NCI-H2029 treated with DMSO at 0.1 percent for 48 hours (cell line): ENCODE results near the gene WDFY4.

ENCODE experiments used
- DNase-seq: peaks from one replicate; lab custom pipeline; 2025; lab: John Stamatoyannopoulos, UW

Gene WDFY4

GRCh38 chr10:48881937-48882336, 197.3 kb downstream of the WDFY4 start:
- DNase-seq, result no peak

- DNase-seq, result no peak
Observed at GRCh38 chr10:48882881-48883280, 198.2 kb downstream of the WDFY4 start.

GRCh38 chr10:48883701-48884100, 199.0 kb downstream of the WDFY4 start:
- DNase-seq, result no peak

GRCh38 chr10:48884179-48885045, 199.7 kb downstream of the WDFY4 start:
- no peak for DNase-seq

- no peak for DNase-seq
Observed at GRCh38 chr10:48885376-48885775, 200.7 kb downstream of the WDFY4 start.

- DNase-seq, result no peak
Observed at GRCh38 chr10:48887982-48888381, 203.3 kb downstream of the WDFY4 start.

GRCh38 chr10:48890888-48891850, 206.5 kb downstream of the WDFY4 start:
- DNase-seq, result no peak

- DNase-seq, result no peak
Observed at GRCh38 chr10:48894911-48895802, 210.5 kb downstream of the WDFY4 start.

GRCh38 chr10:48895803-48896195, 211.1 kb downstream of the WDFY4 start:
- DNase-seq, result no peak

GRCh38 chr10:48896756-48897440, 212.2 kb downstream of the WDFY4 start:
- DNase-seq, result no peak

GRCh38 chr10:48897441-48897790, 212.7 kb downstream of the WDFY4 start:
- DNase-seq, result no peak

GRCh38 chr10:48898426-48898825, 213.8 kb downstream of the WDFY4 start:
- no peak for DNase-seq

- DNase-seq, result no peak
Observed at GRCh38 chr10:48899781-48900180, 215.1 kb downstream of the WDFY4 start.

GRCh38 chr10:48900371-48900801, 215.7 kb downstream of the WDFY4 start:
- DNase-seq, result no peak

- no peak for DNase-seq
Observed at GRCh38 chr10:48901319-48901718, 216.6 kb downstream of the WDFY4 start.

GRCh38 chr10:48902096-48902495, 217.4 kb downstream of the WDFY4 start:
- DNase-seq, result no peak

- DNase-seq, result no peak
Observed at GRCh38 chr10:48903151-48903550, 218.5 kb downstream of the WDFY4 start.

- DNase-seq, result no peak
Observed at GRCh38 chr10:48904861-48905260, 220.2 kb downstream of the WDFY4 start.

GRCh38 chr10:48905311-48905710, 220.6 kb downstream of the WDFY4 start:
- DNase-seq, result no peak

GRCh38 chr10:48906841-48907240, 222.2 kb downstream of the WDFY4 start:
- no peak for DNase-seq

- no peak for DNase-seq
Observed at GRCh38 chr10:48907730-48908129, 223.1 kb downstream of the WDFY4 start.
